Calu3 (cell line): ENCODE measurements around the gene SAMD4A. TPM values are rescaled to one million over a fixed set of nuclear protein-coding genes. Genes with fewer than 3 reads are reported as not detected.

Experiments
- BruUV-seq: library from RNA; stranded (reverse); fragments of 400-500 nt; replicated peaks from 2 replicates; lab custom pipeline; 2021; lab: Mats Ljungman, UMichigan
- CTCF ChIA-PET: fragments of 300-600 bp; sonication (Branson Sonifier 250); formaldehyde crosslinking; loops from one replicate; lab custom pipeline; 2022; ENCODE audit warnings: antibody characterized with exemption; lab: Charles Lee
- DNase-seq: peaks from one replicate; pipeline ENCODE4 v3.0.0; 2022
- H3K27ac Mint-ChIP-seq: one replicate; pipeline ENCODE4 v1.8.0; 2022; ENCODE audit warnings: mixed read lengths; ENCODE audit not compliant: unreplicated experiment
- H3K27me3 Mint-ChIP-seq: one replicate; pipeline ENCODE4 v1.8.0; 2022; ENCODE audit warnings: mixed read lengths; ENCODE audit not compliant: unreplicated experiment
- H3K36me3 Mint-ChIP-seq: one replicate; pipeline ENCODE4 v1.8.0; 2022; ENCODE audit warnings: mild to moderate bottlenecking, moderate library complexity, mixed read lengths; ENCODE audit not compliant: insufficient read depth, unreplicated experiment
- H3K4me1 Mint-ChIP-seq: one replicate; pipeline ENCODE4 v1.8.0; 2022; ENCODE audit warnings: mild to moderate bottlenecking, low read depth, mixed read lengths; ENCODE audit not compliant: unreplicated experiment
- H3K4me3 Mint-ChIP-seq: one replicate; pipeline ENCODE4 v1.8.0; 2022; ENCODE audit warnings: mild to moderate bottlenecking, low read depth, moderate library complexity, mixed read lengths; ENCODE audit not compliant: unreplicated experiment
- H3K9me3 Mint-ChIP-seq: one replicate; pipeline ENCODE4 v1.8.0; 2022; ENCODE audit warnings: low read depth, mixed read lengths; ENCODE audit not compliant: unreplicated experiment
- CTCF ChIP-seq: fragments of 200-600 bp; IDR thresholded peaks from one replicate; pipeline ENCODE4 v1.8.0; 2022; ENCODE audit warnings: antibody characterized with exemption; ENCODE audit not compliant: unreplicated experiment
- intact Hi-C: fragments of 100-400 bp; cut with micrococcal nuclease; formaldehyde crosslinking; loops from one replicate; pipeline ENCODE4 v1.10.0; 2022; ENCODE audit not compliant: unreplicated experiment
- total RNA-seq: library from RNA; stranded (reverse); gene quantifications from 2 replicates; pipeline ENCODE4 v1.2.3, GENCODE V29; 2022

The SAMD4A gene
- total RNA-seq, 1 experiment from 2014 or later = 14.4 TPM

GRCh38 chr14:54822685-54823084, 255.8 kb downstream of the SAMD4A start:
- TF ChIP-seq CTCF = no peak
- no peak for DNase-seq
- BruUV-seq = no TSS peak
- Mint-ChIP-seq H3K27ac (no peak overlapping the region), H3K9me3 (peaks cover 11% of the 10 kb centered on the region), H3K4me1 (no peaks in the 10 kb centered on the region), H3K4me3 (no peak overlapping the region), H3K27me3 (peaks cover 31% of the 10 kb centered on the region), H3K36me3 (no peaks in the 10 kb centered on the region)
- CTCF ChIA-PET = no interaction called here
- intact Hi-C loops = no loop called here

- BruUV-seq = no TSS peak
- H3K27me3 Mint-ChIP-seq = peaks cover 32% of the 10 kb centered on the region
- CTCF ChIA-PET = no interaction called here
- no peak overlapping the region for H3K27ac Mint-ChIP-seq
- H3K4me1 Mint-ChIP-seq = no peaks in the 10 kb centered on the region
- H3K9me3 Mint-ChIP-seq = peaks cover 11% of the 10 kb centered on the region
- H3K4me3 Mint-ChIP-seq = no peak overlapping the region
- H3K36me3 Mint-ChIP-seq = no peaks in the 10 kb centered on the region
- intact Hi-C loops = no loop called here
- TF ChIP-seq CTCF = no peak
- no peak for DNase-seq
These were observed 257.0 kb downstream of the SAMD4A start for GRCh38 chr14:54823757-54824549.

GRCh38 chr14:54828037-54828436, 261.1 kb downstream of the SAMD4A start:
- no TSS peak for BruUV-seq
- H3K36me3 Mint-ChIP-seq = no peaks in the 10 kb centered on the region
- no peak overlapping the region for H3K4me3 Mint-ChIP-seq
- peaks cover 15% of the 10 kb centered on the region for H3K27me3 Mint-ChIP-seq
- no peak for TF ChIP-seq CTCF
- intact Hi-C loops = no loop called here
- DNase-seq = no peak
- no peaks in the 10 kb centered on the region for H3K4me1 Mint-ChIP-seq
- H3K9me3 Mint-ChIP-seq = peaks cover 11% of the 10 kb centered on the region
- CTCF ChIA-PET = interaction anchor here (0.6 kb wide), 1 partner anchor 61 kb away, joined by 4 read pairs; no protein-coding TSS in a partner anchor
- H3K27ac Mint-ChIP-seq = no peak overlapping the region

- CTCF ChIA-PET = interaction anchor here (0.7 kb wide), 2 partner anchors 12 to 1216 kb away, joined by 3 to 6 read pairs; no protein-coding TSS in a partner anchor
- H3K27me3 Mint-ChIP-seq = peaks cover 22% of the 10 kb centered on the region
- no TSS peak for BruUV-seq
- no peaks in the 10 kb centered on the region for H3K36me3 Mint-ChIP-seq
- no peaks in the 10 kb centered on the region for H3K4me1 Mint-ChIP-seq
- H3K4me3 Mint-ChIP-seq = no peak overlapping the region
- TF ChIP-seq CTCF = no peak
- DNase-seq = no peak
- H3K9me3 Mint-ChIP-seq = peaks cover 6% of the 10 kb centered on the region
- no peak overlapping the region for H3K27ac Mint-ChIP-seq
- intact Hi-C loops = no loop called here
These were observed 262.7 kb downstream of the SAMD4A start for GRCh38 chr14:54829486-54830224.
